Measurements from ENCODE around the gene RALGAPA2. TPM values are rescaled to one million over a fixed set of nuclear protein-coding genes. Genes with fewer than 3 reads are reported as not detected.

The RALGAPA2 gene
- total and polyA plus RNA-seq, 2 experiments from 2014 or later, result 1.3 to 2.6 TPM

- no peaks in the 10 kb centered on the region for H3F3A ChIP-seq (ENCODE audit: insufficient read depth)
- DNase-seq, result no peak
- H3K79me2 ChIP-seq (ENCODE audit: insufficient read depth), result no peaks in the 10 kb centered on the region
- no peaks in the 10 kb centered on the region for H3K27me3 ChIP-seq (replicated peaks; ENCODE audit: insufficient read depth)
- H3K9me2 ChIP-seq (ENCODE audit: insufficient read depth), result no peaks in the 10 kb centered on the region
- no peaks in the 10 kb centered on the region for H3K36me3 ChIP-seq (ENCODE audit: low read depth)
- in situ Hi-C loops (cut with MboI), result no loop called here
- TF ChIP-seq EZH2phosphoT487 (IDR thresholded peaks at IDR 0.05; ENCODE audit: insufficient read depth, low read depth), result no peak
- TF ChIP-seq EZH2 (IDR thresholded peaks at IDR 0.05; ENCODE audit: insufficient read depth, poor library complexity, severe bottlenecking), result no peak
- H3K4me2 ChIP-seq (ENCODE audit: unreplicated experiment), result no peak overlapping the region
- H3K9ac ChIP-seq, result no peak overlapping the region
- no peaks in the 10 kb centered on the region for H3K9me3 ChIP-seq (ENCODE audit: low read depth)
- H3K4me3 ChIP-seq, result no peak overlapping the region
- no peak overlapping the region for H2AFZ ChIP-seq
- H3K4me1 ChIP-seq (ENCODE audit: insufficient read depth), result no peaks in the 10 kb centered on the region
- WGBS, 2 experiments (ENCODE audit: low coverage in 1 of 2, low lambda C conversion rate in 2 of 2, missing lambda C conversion rate in 2 of 2), result 74 to 79% methylated on average over 6 of the region's 6 CpGs
- no peaks in the 10 kb centered on the region for H4K20me1 ChIP-seq (ENCODE audit: insufficient read depth)
- no peak overlapping the region for H3K27ac ChIP-seq
These were observed 176.1 kb downstream of the RALGAPA2 start for GRCh38 chr20:20536240-20536933.

- no peaks in the 10 kb centered on the region for H3K9me2 ChIP-seq (ENCODE audit: insufficient read depth)
- no peaks in the 10 kb centered on the region for H3K36me3 ChIP-seq (ENCODE audit: low read depth)
- H3K79me2 ChIP-seq (ENCODE audit: insufficient read depth), result no peaks in the 10 kb centered on the region
- H3K27ac ChIP-seq, result no peak overlapping the region
- no peaks in the 10 kb centered on the region for H3K27me3 ChIP-seq (replicated peaks; ENCODE audit: insufficient read depth)
- no peak for TF ChIP-seq EZH2 (IDR thresholded peaks at IDR 0.05; ENCODE audit: insufficient read depth, poor library complexity, severe bottlenecking)
- no peak for TF ChIP-seq EZH2phosphoT487 (IDR thresholded peaks at IDR 0.05; ENCODE audit: insufficient read depth, low read depth)
- H3K4me2 ChIP-seq (ENCODE audit: unreplicated experiment), result no peak overlapping the region
- in situ Hi-C loops (cut with MboI), result no loop called here
- no peak overlapping the region for H3K9ac ChIP-seq
- no peaks in the 10 kb centered on the region for H4K20me1 ChIP-seq (ENCODE audit: insufficient read depth)
- H3F3A ChIP-seq (ENCODE audit: insufficient read depth), result no peaks in the 10 kb centered on the region
- no peak for DNase-seq
- no peaks in the 10 kb centered on the region for H3K4me1 ChIP-seq (ENCODE audit: insufficient read depth)
- H3K9me3 ChIP-seq (ENCODE audit: low read depth), result no peaks in the 10 kb centered on the region
- no peak overlapping the region for H3K4me3 ChIP-seq
- 73 to 80% methylated on average over 3 of the region's 3 CpGs for WGBS, 2 experiments (ENCODE audit: low coverage in 1 of 2, low lambda C conversion rate in 2 of 2, missing lambda C conversion rate in 2 of 2)
- H2AFZ ChIP-seq, result no peak overlapping the region
These were observed 177.4 kb downstream of the RALGAPA2 start for GRCh38 chr20:20535051-20535450.

- H3K9me2 ChIP-seq (ENCODE audit: insufficient read depth), result no peaks in the 10 kb centered on the region
- no peak for TF ChIP-seq EZH2 (IDR thresholded peaks at IDR 0.05; ENCODE audit: insufficient read depth, poor library complexity, severe bottlenecking)
- no peak for TF ChIP-seq EZH2phosphoT487 (IDR thresholded peaks at IDR 0.05; ENCODE audit: insufficient read depth, low read depth)
- no peak overlapping the region for H3K4me3 ChIP-seq
- H3K27me3 ChIP-seq (replicated peaks; ENCODE audit: insufficient read depth), result no peaks in the 10 kb centered on the region
- in situ Hi-C loops (cut with MboI), result no loop called here
- H3K4me1 ChIP-seq (ENCODE audit: insufficient read depth), result no peaks in the 10 kb centered on the region
- no peaks in the 10 kb centered on the region for H3K36me3 ChIP-seq (ENCODE audit: low read depth)
- H3F3A ChIP-seq (ENCODE audit: insufficient read depth), result no peaks in the 10 kb centered on the region
- DNase-seq, result no peak
- H3K9me3 ChIP-seq (ENCODE audit: low read depth), result no peaks in the 10 kb centered on the region
- H4K20me1 ChIP-seq (ENCODE audit: insufficient read depth), result no peaks in the 10 kb centered on the region
- no peak overlapping the region for H3K9ac ChIP-seq
- H3K79me2 ChIP-seq (ENCODE audit: insufficient read depth), result no peaks in the 10 kb centered on the region
- H2AFZ ChIP-seq, result no peak overlapping the region
- no peak overlapping the region for H3K4me2 ChIP-seq (ENCODE audit: unreplicated experiment)
- WGBS, 2 experiments (ENCODE audit: low coverage in 1 of 2, low lambda C conversion rate in 2 of 2, missing lambda C conversion rate in 2 of 2), result 79 to 97% methylated on average over 6 of the region's 6 CpGs
- H3K27ac ChIP-seq, result no peak overlapping the region
These were observed 181.2 kb downstream of the RALGAPA2 start for GRCh38 chr20:20531283-20531682.

GRCh38 chr20:20530428-20531151 lies 181.9 kb downstream of the RALGAPA2 start:
- Histone ChIP-seq H3K79me2 (ENCODE audit: insufficient read depth) (no peaks in the 10 kb centered on the region), H3K27ac (no peak overlapping the region), H3K4me1 (ENCODE audit: insufficient read depth) (no peaks in the 10 kb centered on the region), H3K36me3 (ENCODE audit: low read depth) (no peaks in the 10 kb centered on the region), H3K9me2 (ENCODE audit: insufficient read depth) (no peaks in the 10 kb centered on the region), H3K4me3 (no peak overlapping the region), H3K9ac (no peak overlapping the region), H3K27me3 (replicated peaks; ENCODE audit: insufficient read depth) (no peaks in the 10 kb centered on the region), H4K20me1 (ENCODE audit: insufficient read depth) (no peaks in the 10 kb centered on the region), H2AFZ (no peak overlapping the region), H3F3A (ENCODE audit: insufficient read depth) (no peaks in the 10 kb centered on the region), H3K4me2 (ENCODE audit: unreplicated experiment) (no peak overlapping the region), H3K9me3 (ENCODE audit: low read depth) (no peaks in the 10 kb centered on the region)
- in situ Hi-C loops (cut with MboI), result no loop called here
- no peak for DNase-seq
- TF ChIP-seq EZH2phosphoT487 (IDR thresholded peaks at IDR 0.05; ENCODE audit: insufficient read depth, low read depth) (no peak), EZH2 (IDR thresholded peaks at IDR 0.05; ENCODE audit: insufficient read depth, poor library complexity, severe bottlenecking) (no peak)
- 85 to 86% methylated on average over 7 of the region's 7 CpGs for WGBS, 2 experiments (ENCODE audit: low coverage in 1 of 2, low lambda C conversion rate in 2 of 2, missing lambda C conversion rate in 2 of 2)

All from GM23248 (cell line).